Activated CD4-positive, alpha-beta T cell treated with anti-CD3 and anti-CD28 coated beads, Interleukin-2, amount 50 U/mL, for 48 hours (primary cell): ENCODE results near the gene SMOC2.
"Not testable (repeated sequence)": the region's sequence is repeated elsewhere in the genome, so short reads cannot be mapped to it uniquely, and the experiment has no call there.

Source experiments
- DNase-seq, 2 experiments: peaks; one replicate each; pipeline ENCODE4 v3.0.0-alpha.2; 2020

SMOC2 gene

GRCh38 chr6:168524571-168525001 lies 83.6 kb downstream of the SMOC2 start:
- DNase-seq = no peak

GRCh38 chr6:168525114-168525513 lies 84.1 kb downstream of the SMOC2 start:
- no peak for DNase-seq

- DNase-seq = no peak
Measured at GRCh38 chr6:168525926-168526630, 85.1 kb downstream of the SMOC2 start.

- no peak for DNase-seq
Measured at GRCh38 chr6:168526841-168527281, 85.9 kb downstream of the SMOC2 start.

GRCh38 chr6:168527451-168528210 lies 86.6 kb downstream of the SMOC2 start:
- no peak for DNase-seq

GRCh38 chr6:168528474-168529095 lies 87.6 kb downstream of the SMOC2 start:
- no peak for DNase-seq

GRCh38 chr6:168529214-168529613 lies 88.2 kb downstream of the SMOC2 start:
- no peak for DNase-seq

- DNase-seq = no peak
Measured at GRCh38 chr6:168530653-168531071, 89.7 kb downstream of the SMOC2 start.

- no peak for DNase-seq
Measured at GRCh38 chr6:168532070-168532469, 91.1 kb downstream of the SMOC2 start.

- no peak for DNase-seq
Measured at GRCh38 chr6:168533414-168533813, 92.4 kb downstream of the SMOC2 start.

- no peak for DNase-seq
Measured at GRCh38 chr6:168534265-168534664, 93.3 kb downstream of the SMOC2 start.

- DNase-seq = no peak
Measured at GRCh38 chr6:168535711-168536110, 94.7 kb downstream of the SMOC2 start.

- no peak for DNase-seq
Measured at GRCh38 chr6:168536196-168536595, 95.2 kb downstream of the SMOC2 start.

GRCh38 chr6:168536665-168537539 lies 95.9 kb downstream of the SMOC2 start:
- no peak for DNase-seq

GRCh38 chr6:168537540-168537884 lies 96.5 kb downstream of the SMOC2 start:
- no peak for DNase-seq

- DNase-seq = not testable (repeated sequence)
Measured at GRCh38 chr6:168538188-168538891, 97.4 kb downstream of the SMOC2 start.

- no peak for DNase-seq
Measured at GRCh38 chr6:168538892-168539811, 98.2 kb downstream of the SMOC2 start.

GRCh38 chr6:168540713-168541291 lies 99.8 kb downstream of the SMOC2 start:
- DNase-seq = no peak

- no peak for DNase-seq
Measured at GRCh38 chr6:168541307-168541706, 100.3 kb downstream of the SMOC2 start.

GRCh38 chr6:168542301-168542700 lies 101.3 kb downstream of the SMOC2 start:
- no peak for DNase-seq

- no peak for DNase-seq
Measured at GRCh38 chr6:168545428-168545827, 104.4 kb downstream of the SMOC2 start.
